Caco-2 (cell line): Measurements from ENCODE around the gene SOX18. TPM values are rescaled to one million over a fixed set of nuclear protein-coding genes. Genes with fewer than 3 reads are reported as not detected.

Experiments used
- BruUV-seq: library from RNA; stranded (reverse); fragments of 400-500 nt; replicated peaks from 2 replicates; lab custom pipeline; 2021; lab: Mats Ljungman, UMichigan
- CTCF ChIA-PET: fragments of 300-600 bp; sonication (Branson Sonifier 250); formaldehyde crosslinking; loops from one replicate; lab custom pipeline; 2022; ENCODE audit warnings: antibody characterized with exemption; lab: Charles Lee
- POLR2A ChIA-PET: fragments of 300-600 bp; sonication (Branson Sonifier 250); formaldehyde crosslinking; loops from one replicate; lab custom pipeline; 2022; ENCODE audit warnings: antibody characterized with exemption; lab: Charles Lee
- DNase-seq, 2 experiments: peaks; one replicate each; pipeline versions ENCODE4 v3.0.0 to v3.0.0-alpha.2; 2020 to 2022
- H3K27me3 ChIP-seq: replicated peaks from 2 replicates; pipeline ENCODE4 v1.6.0; 2011; ENCODE audit warnings: low read length; ENCODE audit not compliant: control insufficient read depth, insufficient read depth
- H3K36me3 ChIP-seq: 2 replicates; pipeline ENCODE4 v1.5.1; 2011; ENCODE audit warnings: low read length; ENCODE audit not compliant: control insufficient read depth, insufficient read depth
- H3K4me1 ChIP-seq: fragments of 250-450 bp; sonication (Bioruptor Pico); 2 replicates; pipeline ENCODE4 v1.5.1; 2020; ENCODE audit warnings: mild to moderate bottlenecking
- H3K4me3 ChIP-seq: 2 replicates; pipeline ENCODE4 v1.5.1; 2011; ENCODE audit warnings: low read depth, mild to moderate bottlenecking, control low read depth, low read length
- H3K9me3 ChIP-seq: fragments of 250-450 bp; sonication (Bioruptor Pico); 2 replicates; pipeline ENCODE4 v1.5.1; 2020; ENCODE audit warnings: mild to moderate bottlenecking, moderate library complexity
- H3K27ac Mint-ChIP-seq: one replicate; pipeline ENCODE4 v1.8.0; 2022; ENCODE audit warnings: mixed read lengths; ENCODE audit not compliant: unreplicated experiment
- H3K27me3 Mint-ChIP-seq: one replicate; pipeline ENCODE4 v1.8.0; 2022; ENCODE audit warnings: mixed read lengths; ENCODE audit not compliant: insufficient read depth, unreplicated experiment
- H3K36me3 Mint-ChIP-seq: one replicate; pipeline ENCODE4 v1.8.0; 2022; ENCODE audit warnings: mild to moderate bottlenecking, mixed read lengths; ENCODE audit not compliant: insufficient read depth, unreplicated experiment
- H3K4me1 Mint-ChIP-seq: one replicate; pipeline ENCODE4 v1.8.0; 2022; ENCODE audit warnings: low read depth, mixed read lengths; ENCODE audit not compliant: unreplicated experiment
- H3K4me3 Mint-ChIP-seq: one replicate; pipeline ENCODE4 v1.8.0; 2022; ENCODE audit warnings: mild to moderate bottlenecking, moderate library complexity, mixed read lengths; ENCODE audit not compliant: unreplicated experiment
- H3K9me3 Mint-ChIP-seq: one replicate; pipeline ENCODE4 v1.8.0; 2022; ENCODE audit warnings: mixed read lengths; ENCODE audit not compliant: unreplicated experiment
- intact Hi-C: fragments of 100-400 bp; cut with micrococcal nuclease; formaldehyde crosslinking; loops from one replicate; pipeline ENCODE4 v1.10.0; 2022; ENCODE audit not compliant: unreplicated experiment
- total RNA-seq: library from RNA; stranded (reverse); gene quantifications from 2 replicates; pipeline ENCODE4 v1.2.3, GENCODE V29; 2022
- TF ChIP-seq, protein P1 (sequence below), 2 experiments: fragments of 200-600 bp in 1 of 2; IDR thresholded peaks; 1 replicate in 1 of 2; 2 replicates in 1 of 2; pipeline versions ENCODE4 v1.5.1 to v1.8.0; 2011 to 2022; ENCODE audit warnings: antibody characterized with exemption in 1 of 2, control low read depth in 1 of 2, inconsistent platforms in 1 of 2, low read depth in 1 of 2, low read length in 1 of 2, mild to moderate bottlenecking in 1 of 2, moderate library complexity in 1 of 2; ENCODE audit not compliant: insufficient read depth in 1 of 2, severe bottlenecking in 1 of 2, unreplicated experiment in 1 of 2

The SOX18 gene
- total RNA-seq, 1 experiment from 2014 or later = 0.84 TPM

DNA sequence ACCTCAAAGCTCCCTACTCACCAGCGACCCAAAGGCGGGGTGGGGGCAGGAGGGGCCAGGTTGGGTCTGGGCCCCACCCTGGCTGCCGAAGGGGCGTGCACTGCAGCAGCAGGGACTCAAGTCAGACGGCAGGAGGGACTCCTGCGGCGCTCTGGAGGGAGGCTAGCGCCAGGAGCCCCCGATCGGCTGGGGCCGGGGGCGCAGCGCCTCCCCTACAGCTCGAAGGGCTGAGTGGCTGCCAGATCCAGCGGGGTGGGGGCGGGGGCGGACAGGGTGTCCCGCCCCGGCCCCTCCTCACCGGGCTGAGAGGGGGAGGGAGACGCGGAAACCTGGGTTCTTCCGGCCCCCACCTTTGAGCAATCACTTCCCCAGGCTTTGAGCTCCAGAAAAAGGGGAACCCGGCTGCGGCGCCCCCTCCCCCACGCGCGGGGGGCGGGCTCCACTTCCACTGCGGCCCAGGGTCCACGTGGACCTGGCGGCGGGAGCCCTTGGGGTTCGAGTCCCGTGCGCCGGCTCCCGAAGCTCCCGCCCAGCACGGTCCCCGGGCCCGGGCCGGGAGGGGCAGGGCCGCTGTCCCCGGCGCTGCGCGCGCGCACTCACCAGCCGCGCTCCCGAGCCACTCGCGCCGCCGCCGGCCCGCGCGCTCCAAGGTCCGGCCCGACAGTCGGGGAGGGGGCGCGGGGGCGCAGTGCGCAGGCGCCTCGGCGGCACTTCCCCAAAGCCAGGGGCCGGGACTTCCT, 30.0 kb upstream of the SOX18 start, which contains the start of gene RGS19:
RGS19 (minus strand) TSS at position 246 of the 740 bp plus-strand sequence. CDS start 2,632 bp downstream, outside the sequence.
- Histone ChIP-seq H3K4me1 (peaks cover 32% of the 10 kb centered on the region), H3K4me3 (peak within 1 kb of the TSS; percentile 96), H3K36me3 (no peaks in the 10 kb centered on the region), H3K9me3 (no peaks in the 10 kb centered on the region), H3K27me3 (peaks cover 2% of the 10 kb centered on the region)
- ChIA-PET POLR2A (interaction anchor here (0.5 to 1.8 kb wide), 9 partner anchors 17 to 1285 kb away, joined by 3 to 10 read pairs (median 4); partner anchors contain the start of genes ARFGAP1, PRPF6 and TCEA2), CTCF (interaction anchor here (0.5 to 1.9 kb wide), 12 partner anchors 10 to 548 kb away, joined by 3 to 15 read pairs (median 4); partner anchors contain the start of genes HELZ2, PRPF6 and TCEA2)
- peak within 1 kb of the TSS; percentile 88 for H3K4me3 Mint-ChIP-seq
- peak within 1 kb of the TSS; percentile 75 for H3K27ac Mint-ChIP-seq
- BruUV-seq = no TSS peak
- H3K4me1 Mint-ChIP-seq = peaks cover 22% of the 10 kb centered on the region
- H3K27me3 Mint-ChIP-seq = peaks cover 4% of the 10 kb centered on the region
- peaks cover 5% of the 10 kb centered on the region for H3K36me3 Mint-ChIP-seq
- no peaks in the 10 kb centered on the region for H3K9me3 Mint-ChIP-seq
- intact Hi-C loops = loop anchor here (2.0 kb wide), 1 partner anchor 17 kb away; the partner anchor contains the start of gene TCEA2
- peak; percentile 91 to 98 for DNase-seq
- TF ChIP-seq, protein P1, sequence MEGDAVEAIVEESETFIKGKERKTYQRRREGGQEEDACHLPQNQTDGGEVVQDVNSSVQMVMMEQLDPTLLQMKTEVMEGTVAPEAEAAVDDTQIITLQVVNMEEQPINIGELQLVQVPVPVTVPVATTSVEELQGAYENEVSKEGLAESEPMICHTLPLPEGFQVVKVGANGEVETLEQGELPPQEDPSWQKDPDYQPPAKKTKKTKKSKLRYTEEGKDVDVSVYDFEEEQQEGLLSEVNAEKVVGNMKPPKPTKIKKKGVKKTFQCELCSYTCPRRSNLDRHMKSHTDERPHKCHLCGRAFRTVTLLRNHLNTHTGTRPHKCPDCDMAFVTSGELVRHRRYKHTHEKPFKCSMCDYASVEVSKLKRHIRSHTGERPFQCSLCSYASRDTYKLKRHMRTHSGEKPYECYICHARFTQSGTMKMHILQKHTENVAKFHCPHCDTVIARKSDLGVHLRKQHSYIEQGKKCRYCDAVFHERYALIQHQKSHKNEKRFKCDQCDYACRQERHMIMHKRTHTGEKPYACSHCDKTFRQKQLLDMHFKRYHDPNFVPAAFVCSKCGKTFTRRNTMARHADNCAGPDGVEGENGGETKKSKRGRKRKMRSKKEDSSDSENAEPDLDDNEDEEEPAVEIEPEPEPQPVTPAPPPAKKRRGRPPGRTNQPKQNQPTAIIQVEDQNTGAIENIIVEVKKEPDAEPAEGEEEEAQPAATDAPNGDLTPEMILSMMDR (IDR thresholded peaks at IDR 0.05; ENCODE audit: insufficient read depth in 1 of 2, low read depth in 1 of 2, low read length in 1 of 2, severe bottlenecking in 1 of 2, unreplicated experiment in 1 of 2) = peak in 1 of 2 experiments; percentile 18

DNA sequence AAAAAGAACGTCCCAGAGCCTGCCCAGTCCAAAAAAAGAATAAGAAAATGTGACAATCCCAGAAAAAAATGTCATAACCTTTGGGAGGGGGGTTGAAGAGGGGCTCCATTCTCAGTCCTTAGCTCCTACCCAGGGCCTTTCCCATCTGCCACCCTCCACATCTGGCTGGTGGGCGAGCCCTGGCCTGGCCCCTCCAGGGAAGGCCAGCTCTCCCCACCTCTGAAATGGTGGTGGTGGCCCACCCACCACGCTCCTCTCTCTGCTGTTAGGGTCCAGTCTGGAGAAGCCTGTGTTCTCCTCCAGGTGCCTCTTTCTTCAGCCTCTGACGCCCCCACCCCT, 29.5 kb upstream of the SOX18 start:
- CTCF ChIA-PET = interaction anchor here (0.5 to 1.9 kb wide), 7 partner anchors 9 to 548 kb away, joined by 3 to 15 read pairs (median 5); partner anchors contain the start of gene TCEA2
- Histone ChIP-seq H3K9me3 (no peaks in the 10 kb centered on the region), H3K27me3 (no peaks in the 10 kb centered on the region; the same call in 1 of the 2 replicates), H3K36me3 (no peaks in the 10 kb centered on the region), H3K4me3 (peak overlapping the region; percentile 96), H3K4me1 (peaks cover 26% of the 10 kb centered on the region)
- TF ChIP-seq, protein P1 (IDR thresholded peaks at IDR 0.05; ENCODE audit: insufficient read depth in 1 of 2, low read depth in 1 of 2, low read length in 1 of 2, severe bottlenecking in 1 of 2, unreplicated experiment in 1 of 2) = no peak
- Mint-ChIP-seq H3K27me3 (no peaks in the 10 kb centered on the region), H3K27ac (peak overlapping the region; percentile 75), H3K9me3 (no peaks in the 10 kb centered on the region), H3K4me1 (peaks cover 17% of the 10 kb centered on the region), H3K36me3 (no peaks in the 10 kb centered on the region), H3K4me3 (peak overlapping the region; percentile 88)
- POLR2A ChIA-PET = interaction anchor here (0.5 to 1.8 kb wide), 5 partner anchors 16 to 1285 kb away, joined by 3 to 10 read pairs (median 6); partner anchors contain the start of gene TCEA2
- DNase-seq = no peak
- intact Hi-C loops = loop anchor here (2.0 kb wide), 1 partner anchor 16 kb away; the partner anchor contains the start of gene TCEA2
- TSS peak; percentile 41 for BruUV-seq

DNA sequence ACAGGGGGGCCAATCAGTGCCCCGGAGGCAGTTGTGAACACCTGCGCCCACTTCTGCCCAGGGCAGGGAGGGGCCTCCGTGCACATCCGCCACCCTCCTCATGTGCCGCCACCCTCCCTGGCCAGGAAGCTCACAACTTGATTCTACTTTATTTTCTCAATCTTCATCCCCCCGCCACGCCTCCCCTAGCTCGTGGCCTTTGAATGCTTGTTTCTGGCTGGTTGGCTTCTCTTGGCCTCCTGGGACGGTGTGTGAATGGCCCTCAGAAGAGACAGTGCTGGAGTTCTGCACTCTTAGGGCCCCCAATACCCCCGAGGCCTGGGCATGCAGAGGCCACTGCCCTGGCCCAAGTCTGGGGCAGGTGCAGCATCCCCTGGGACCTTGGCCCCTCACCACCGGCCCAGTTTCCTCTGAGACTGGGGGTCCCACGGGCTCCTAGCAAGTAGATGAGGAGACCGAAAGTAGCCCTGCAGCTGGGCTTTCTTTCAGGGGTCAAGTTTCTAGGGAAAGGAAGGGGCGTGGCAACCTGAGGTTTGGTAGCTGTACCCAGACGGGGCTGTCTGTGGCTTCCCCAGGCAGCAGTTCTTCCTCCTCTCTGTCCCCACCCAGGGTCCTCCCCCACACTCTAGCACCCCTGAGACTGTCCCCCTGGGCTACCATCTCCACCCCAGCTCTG, 28.6 kb upstream of the SOX18 start:
- ChIA-PET CTCF (interaction anchor here (0.6 kb wide), 1 partner anchor 18 kb away, joined by 9 read pairs; no protein-coding TSS in a partner anchor), POLR2A (no interaction called here)
- Histone ChIP-seq H3K9me3 (no peaks in the 10 kb centered on the region), H3K4me3 (peak overlapping the region; percentile 96; the same call in 1 of the 2 replicates), H3K27me3 (no peaks in the 10 kb centered on the region; the same call in 1 of the 2 replicates), H3K4me1 (peaks cover 20% of the 10 kb centered on the region), H3K36me3 (no peaks in the 10 kb centered on the region)
- Mint-ChIP-seq H3K9me3 (no peaks in the 10 kb centered on the region), H3K36me3 (no peaks in the 10 kb centered on the region), H3K4me3 (peak overlapping the region; percentile 88), H3K27me3 (no peaks in the 10 kb centered on the region), H3K27ac (no peak overlapping the region), H3K4me1 (peaks cover 17% of the 10 kb centered on the region)
- intact Hi-C loops = loop anchor here (2.0 kb wide), 1 partner anchor 15 kb away; the partner anchor contains the start of gene TCEA2
- TF ChIP-seq, protein P1 (IDR thresholded peaks at IDR 0.05; ENCODE audit: insufficient read depth in 1 of 2, low read depth in 1 of 2, low read length in 1 of 2, severe bottlenecking in 1 of 2, unreplicated experiment in 1 of 2) = no peak
- DNase-seq = no peak
- no TSS peak for BruUV-seq
